A549 (cell line): ENCODE results near the gene PPIE. TPM values are rescaled to one million over a fixed set of nuclear protein-coding genes. Genes with fewer than 3 reads are reported as not detected.
"Not testable (repeated sequence)": the region's sequence is repeated elsewhere in the genome, so short reads cannot be mapped to it uniquely, and the experiment has no call there.

Source experiments
- ATAC-seq, 2 experiments: fragments of 200-7000 bp in 1 of 2; fragments of >200 bp in 1 of 2; cut with Nextera tagmentation in 1 of 2; cut with Tn5 transposase in 1 of 2; 3 replicates each; pipeline versions ENCODE4 v1.8.0 to v1.9.1; 2018 to 2020; ENCODE audit warnings: mild to moderate bottlenecking in 1 of 2, moderate library complexity in 1 of 2
- CTCF ChIA-PET: fragments of 300-600 bp; sonication (Branson Sonifier 250); formaldehyde crosslinking; extraction: SDS; loops from one replicate; lab custom pipeline; 2021; ENCODE audit warnings: antibody characterized with exemption, inconsistent platforms; lab: Yijun Ruan, JAX
- POLR2A ChIA-PET: fragments of 350-600 bp; formaldehyde crosslinking; extraction: SDS; loops from one replicate; lab custom pipeline; 2021; ENCODE audit warnings: antibody characterized with exemption, inconsistent platforms; lab: Yijun Ruan, JAX
- DNase-seq, 2 experiments: peaks; one replicate each; pipeline versions ENCODE4 v3.0.0 to v3.0.0-alpha.2; 2011 to 2016; ENCODE audit warnings: low read depth in 1 of 2, low spot score in 1 of 2
- FAIRE-seq: peaks from 2 replicates; lab custom pipeline; 2011; peaks lifted over from hg19 to GRCh38; lab: Jason Lieb, UNC
- H3K27ac ChIP-seq, 2 experiments: fragments of >200 bp; sonication (Bioruptor Twin); formaldehyde crosslinking; 3 replicates each; pipeline ENCODE4 v1.5.1; 2016 to 2017
- H3K4me1 ChIP-seq: fragments of >200 bp; sonication (Bioruptor Twin); formaldehyde crosslinking; 3 replicates; pipeline ENCODE4 v1.6.1; 2016
- H3K4me2 ChIP-seq: fragments of >200 bp; sonication (Bioruptor Twin); formaldehyde crosslinking; 3 replicates; pipeline ENCODE4 v1.6.1; 2016
- H3K4me3 ChIP-seq: fragments of >200 bp; sonication (Bioruptor Twin); formaldehyde crosslinking; 3 replicates; pipeline ENCODE4 v1.5.1; 2016
- H3K9me3 ChIP-seq: fragments of >200 bp; sonication (Bioruptor Twin); formaldehyde crosslinking; 3 replicates; pipeline ENCODE4 v1.6.1; 2016
- BCL3 ChIP-seq: fragments of >200 bp; sonication (Bioruptor Twin); formaldehyde crosslinking; IDR thresholded peaks from 3 replicates; pipeline ENCODE4 v1.6.1; 2016
- BHLHE40 ChIP-seq: IDR thresholded peaks from 2 replicates; pipeline ENCODE4 v1.6.1; 2012; ENCODE audit warnings: low read depth, low read length, inconsistent platforms
- CEBPB ChIP-seq, 2 experiments: fragments of >200 bp in 1 of 2; sonication (Bioruptor Twin) in 1 of 2; formaldehyde crosslinking in 1 of 2; IDR thresholded peaks; 2 replicates each; pipeline ENCODE4 v1.6.1; 2012 to 2016
- CHD4 ChIP-seq: fragments of 200-600 bp; sonication (generic); IDR thresholded peaks from 2 replicates; pipeline ENCODE4 v1.6.1; 2016; ENCODE audit warnings: antibody characterized with exemption, mild to moderate bottlenecking, borderline replicate concordance
- FOSB ChIP-seq: fragments of 250-450 bp; sonication (Bioruptor Pico); IDR thresholded peaks from 2 replicates; pipeline ENCODE4 v1.5.0; 2020; ENCODE audit warnings: mild to moderate bottlenecking, moderate library complexity
- HDAC2 ChIP-seq: fragments of 200-600 bp; sonication (generic); IDR thresholded peaks from 2 replicates; pipeline ENCODE4 v1.6.1; 2016
- HES2 ChIP-seq: fragments of >200 bp; sonication (Bioruptor Twin); formaldehyde crosslinking; IDR thresholded peaks from 2 replicates; pipeline ENCODE4 v1.6.1; 2016
- HOXA7 ChIP-seq: fragments of 250-450 bp; sonication (Bioruptor Pico); IDR thresholded peaks from 2 replicates; pipeline ENCODE4 v1.5.0; 2020; ENCODE audit warnings: mild to moderate bottlenecking, moderate library complexity
- HOXB13 ChIP-seq: fragments of 250-450 bp; sonication (Bioruptor Pico); IDR thresholded peaks from 2 replicates; pipeline ENCODE4 v1.5.0; 2020; ENCODE audit warnings: low read depth, mild to moderate bottlenecking, moderate library complexity
- KDM1A ChIP-seq: fragments of 200-600 bp; sonication (generic); IDR thresholded peaks from 2 replicates; pipeline ENCODE4 v1.6.1; 2016; ENCODE audit warnings: low read depth, mild to moderate bottlenecking
- MAFK ChIP-seq: fragments of 450-650 bp; IDR thresholded peaks from 2 replicates; pipeline ENCODE4 v1.6.1; 2014; ENCODE audit not compliant: partially characterized antibody
- MAZ ChIP-seq: fragments of 150-350 bp; IDR thresholded peaks from 2 replicates; pipeline ENCODE4 v1.6.1; 2014; ENCODE audit warnings: antibody characterized with exemption, low read depth, low read length, borderline replicate concordance
- MYC ChIP-seq: IDR thresholded peaks from 2 replicates; pipeline ENCODE4 v1.6.1; 2012; ENCODE audit warnings: mild to moderate bottlenecking, inconsistent platforms, low read length, improper control_type of control experiment, borderline replicate concordance
- PHF8 ChIP-seq: fragments of 200-600 bp; sonication (generic); IDR thresholded peaks from 2 replicates; pipeline ENCODE4 v1.6.1; 2016; ENCODE audit warnings: low read depth, mild to moderate bottlenecking, antibody characterized with exemption, moderate library complexity, borderline replicate concordance
- POLR2AphosphoS2 ChIP-seq: conservative IDR thresholded peaks from 2 replicates; pipeline ENCODE4 v1.6.1; 2012; ENCODE audit warnings: low read length, improper control_type of control experiment, inconsistent platforms
- RFX5 ChIP-seq: fragments of 450-650 bp; IDR thresholded peaks from 2 replicates; pipeline ENCODE4 v1.7.1; 2014; ENCODE audit warnings: antibody characterized with exemption, mild to moderate bottlenecking, moderate library complexity
- RNF2 ChIP-seq: fragments of 200-600 bp; sonication (generic); IDR thresholded peaks from 2 replicates; pipeline ENCODE4 v1.6.1; 2016; ENCODE audit warnings: low read depth, mild to moderate bottlenecking, antibody characterized with exemption, moderate library complexity, borderline replicate concordance
- SMC3 ChIP-seq: fragments of >200 bp; sonication (Bioruptor Twin); formaldehyde crosslinking; IDR thresholded peaks from 3 replicates; pipeline ENCODE4 v1.6.1; 2018; ENCODE audit warnings: inconsistent platforms
- TP53 ChIP-seq: fragments of 250-450 bp; sonication (Bioruptor Pico); IDR thresholded peaks from 2 replicates; pipeline ENCODE4 v1.5.0; 2021; ENCODE audit warnings: mild to moderate bottlenecking, moderate library complexity
- ZNF302 ChIP-seq: fragments of 250-450 bp; sonication (Bioruptor Pico); IDR thresholded peaks from 2 replicates; pipeline ENCODE4 v1.9.0; 2021; ENCODE audit warnings: inconsistent platforms, mild to moderate bottlenecking, moderate library complexity
- WGBS: methylation state at CpG from one replicate; pipeline ENCODE4 v1.1.6; 2017; ENCODE audit errors: missing lambda C conversion rate; 5-methylcytosine and 5-hydroxymethylcytosine counted together
- polyA plus RNA-seq, 4 experiments: library from polyadenylated mRNA; depleted of rRNA in 3 of 4; stranded (reverse); fragments of >200 nt; fragmentation: RNase III in 1 of 4; extraction: RNeasy Plus Mini Kit Qiagen cat#74134 plus additional on column Dnase treatment in 1 of 4; gene quantifications; 2 replicates in 3 of 4; 3 replicates in 1 of 4; pipeline ENCODE4 v1.2.3, GENCODE V29; 2011 to 2017

The PPIE gene
- polyA plus RNA-seq, 2 of the 4 experiments (the other 2 are of a cell fraction), result 46.6 to 75.6 TPM

GRCh38 chr1:39782103-39782502, 43.4 kb downstream of the PPIE start:
- no peaks in the 10 kb centered on the region for H3K4me1 ChIP-seq
- H3K27ac ChIP-seq, result no peak overlapping the region
- FAIRE-seq (no peak), ATAC-seq (no peak), DNase-seq (no peak)
- POLR2A ChIA-PET, result no interaction called here
- no peak overlapping the region for H3K4me3 ChIP-seq
- H3K9me3 ChIP-seq, result no peaks in the 10 kb centered on the region
- H3K4me2 ChIP-seq, result no peak overlapping the region
- no peak for TF ChIP-seq ZNF302 (CRISPR knock-in tag)
- TF ChIP-seq POLR2AphosphoS2, result no peak
- no peak for TF ChIP-seq HDAC2
- TF ChIP-seq BHLHE40, result no peak
- TF ChIP-seq CEBPB (IDR thresholded peaks at IDR 0.05), result no peak
- no peak for TF ChIP-seq HOXB13 (CRISPR knock-in tag)
- no peak for TF ChIP-seq MAFK
- no peak for TF ChIP-seq RNF2
- TF ChIP-seq PHF8, result no peak
- TF ChIP-seq FOSB, result no peak
- TF ChIP-seq CHD4, result no peak
- no peak for TF ChIP-seq BCL3
- no peak for TF ChIP-seq HES2
- no peak for TF ChIP-seq RFX5
- no peak for TF ChIP-seq TP53 (CRISPR knock-in tag)
- no peak for TF ChIP-seq MYC
- TF ChIP-seq MAZ, result no peak
- no peak for TF ChIP-seq SMC3
- no peak for TF ChIP-seq HOXA7 (CRISPR knock-in tag)
- TF ChIP-seq KDM1A, result no peak
- 91% methylated on average over 6 of the region's 6 CpGs for WGBS
- CTCF ChIA-PET, result interaction anchor here (1.8 kb wide), 1 partner anchor 17 kb away, joined by 8 read pairs; no protein-coding TSS in a partner anchor

GRCh38 chr1:39782685-39783084, 44.0 kb downstream of the PPIE start:
- DNase-seq, FAIRE-seq, H3K4me2 ChIP-seq, H3K9me3 ChIP-seq, H3K27ac ChIP-seq, H3K4me1 ChIP-seq, POLR2A ChIA-PET, H3K4me3 ChIP-seq, ATAC-seq: not testable (repeated sequence)
- 95% methylated on average over 10 of the region's 10 CpGs for whole genome bisulfite sequencing
- CTCF ChIA-PET, result interaction anchor here (1.8 kb wide), 1 partner anchor 17 kb away, joined by 8 read pairs; no protein-coding TSS in a partner anchor

GRCh38 chr1:39786303-39787107, 47.8 kb downstream of the PPIE start:
- FAIRE-seq, H3K9me3 ChIP-seq, H3K27ac ChIP-seq, H3K4me1 ChIP-seq, DNase-seq, H3K4me3 ChIP-seq, H3K4me2 ChIP-seq, POLR2A ChIA-PET, ATAC-seq: not testable (repeated sequence)
- 79% methylated on average over 5 of the region's 12 CpGs for WGBS
- CTCF ChIA-PET, result interaction anchor here (1.0 to 1.4 kb wide), 2 partner anchors 11 to 180 kb away, joined by 3 to 4 read pairs; no protein-coding TSS in a partner anchor

GRCh38 chr1:39787108-39787375, 48.4 kb downstream of the PPIE start:
- FAIRE-seq, DNase-seq, H3K4me1 ChIP-seq, H3K9me3 ChIP-seq, POLR2A ChIA-PET, H3K27ac ChIP-seq, H3K4me3 ChIP-seq, H3K4me2 ChIP-seq, ATAC-seq: not testable (repeated sequence)
- WGBS, result 85% methylated on average over 3 of the region's 5 CpGs
- CTCF ChIA-PET, result interaction anchor here (1.0 kb wide), 1 partner anchor 11 kb away, joined by 3 read pairs; no protein-coding TSS in a partner anchor
